Measurements from ENCODE around the gene REC8.
"Not testable (repeated sequence)": the region's sequence is repeated elsewhere in the genome, so short reads cannot be mapped to it uniquely, and the experiment has no call there.

DNA sequence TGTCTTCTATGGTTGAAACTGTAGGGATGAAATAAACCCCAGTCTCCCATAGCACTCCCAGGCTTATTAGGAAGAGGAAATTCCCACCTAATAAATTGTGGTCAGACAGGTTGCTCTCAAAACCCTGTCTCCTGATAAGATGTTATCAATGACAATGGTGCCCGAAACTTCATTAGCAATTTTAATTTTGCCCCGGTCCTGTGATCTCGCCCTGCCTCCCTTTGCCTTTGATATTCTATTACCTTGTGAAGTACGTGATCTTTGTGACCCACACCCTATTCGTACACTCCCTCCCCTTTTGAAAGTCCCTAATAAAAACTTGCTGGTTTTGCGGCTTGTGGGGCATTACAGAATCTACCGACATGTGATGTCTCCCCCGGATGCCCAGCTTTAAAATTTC lies 30.7 kb downstream of the REC8 start:
- not testable (repeated sequence) for TF ChIP-seq POLR2A (IDR thresholded peaks at IDR 0.05; ENCODE audit: extremely low read depth, insufficient read length); MYC (IDR thresholded peaks at IDR 0.05; ENCODE audit: low read depth, low read length)
- TF ChIP-seq, protein P1, sequence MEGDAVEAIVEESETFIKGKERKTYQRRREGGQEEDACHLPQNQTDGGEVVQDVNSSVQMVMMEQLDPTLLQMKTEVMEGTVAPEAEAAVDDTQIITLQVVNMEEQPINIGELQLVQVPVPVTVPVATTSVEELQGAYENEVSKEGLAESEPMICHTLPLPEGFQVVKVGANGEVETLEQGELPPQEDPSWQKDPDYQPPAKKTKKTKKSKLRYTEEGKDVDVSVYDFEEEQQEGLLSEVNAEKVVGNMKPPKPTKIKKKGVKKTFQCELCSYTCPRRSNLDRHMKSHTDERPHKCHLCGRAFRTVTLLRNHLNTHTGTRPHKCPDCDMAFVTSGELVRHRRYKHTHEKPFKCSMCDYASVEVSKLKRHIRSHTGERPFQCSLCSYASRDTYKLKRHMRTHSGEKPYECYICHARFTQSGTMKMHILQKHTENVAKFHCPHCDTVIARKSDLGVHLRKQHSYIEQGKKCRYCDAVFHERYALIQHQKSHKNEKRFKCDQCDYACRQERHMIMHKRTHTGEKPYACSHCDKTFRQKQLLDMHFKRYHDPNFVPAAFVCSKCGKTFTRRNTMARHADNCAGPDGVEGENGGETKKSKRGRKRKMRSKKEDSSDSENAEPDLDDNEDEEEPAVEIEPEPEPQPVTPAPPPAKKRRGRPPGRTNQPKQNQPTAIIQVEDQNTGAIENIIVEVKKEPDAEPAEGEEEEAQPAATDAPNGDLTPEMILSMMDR (IDR thresholded peaks at IDR 0.05; ENCODE audit: low read depth, low read length): not testable (repeated sequence)
- TF ChIP-seq, protein P2, sequence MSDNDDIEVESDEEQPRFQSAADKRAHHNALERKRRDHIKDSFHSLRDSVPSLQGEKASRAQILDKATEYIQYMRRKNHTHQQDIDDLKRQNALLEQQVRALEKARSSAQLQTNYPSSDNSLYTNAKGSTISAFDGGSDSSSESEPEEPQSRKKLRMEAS (IDR thresholded peaks at IDR 0.05; ENCODE audit: low read depth, low read length): not testable (repeated sequence)
